GM21576 (cell line): ENCODE measurements around the gene ASB14.

Source experiments
- ATAC-seq: cut with Tn5 transposase; IDR thresholded peaks from one replicate; pipeline ENCODE4 v1.9.1; 2021; ENCODE audit warnings: mild to moderate bottlenecking, moderate library complexity; ENCODE audit not compliant: unreplicated experiment

Gene ASB14

DNA sequence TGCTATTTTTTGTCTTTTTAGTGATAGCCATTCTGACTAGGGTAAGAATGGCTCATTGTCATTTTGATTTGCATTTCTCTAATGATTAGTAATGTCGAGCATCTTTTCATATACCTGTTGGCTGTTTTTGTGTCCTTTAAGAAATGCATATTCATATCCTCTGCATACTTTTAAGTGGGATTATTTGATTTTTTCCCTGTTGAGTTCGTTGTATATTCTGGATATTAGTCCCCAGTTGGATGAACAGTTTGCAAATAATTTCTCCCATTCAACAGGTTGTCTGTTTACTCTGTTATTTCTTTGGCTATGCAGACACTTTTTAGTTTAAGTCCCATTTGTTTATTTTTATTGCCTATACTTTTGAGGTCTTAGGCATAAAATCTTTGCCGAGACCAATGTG, 30.6 kb downstream of the ASB14 start:
- ATAC-seq = no peak

DNA sequence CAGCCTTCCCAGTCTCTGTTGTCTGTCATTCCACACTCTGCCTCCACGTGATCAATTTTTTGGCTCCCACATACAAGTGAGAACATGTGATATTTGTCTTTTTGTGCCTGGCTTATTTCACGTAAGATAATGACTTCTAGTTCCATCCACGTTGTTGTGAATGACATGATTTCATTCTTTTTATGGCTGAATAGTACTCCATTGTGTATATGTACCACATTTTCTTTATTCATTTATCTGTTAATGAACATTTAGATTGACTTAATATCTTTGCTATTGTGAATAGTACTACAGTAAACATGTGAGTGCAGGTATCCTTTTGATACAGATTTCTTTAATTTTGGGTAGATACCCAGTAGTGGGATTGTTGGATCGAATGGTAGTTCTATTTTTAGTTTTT, 31.4 kb downstream of the ASB14 start:
- ATAC-seq = no peak

DNA sequence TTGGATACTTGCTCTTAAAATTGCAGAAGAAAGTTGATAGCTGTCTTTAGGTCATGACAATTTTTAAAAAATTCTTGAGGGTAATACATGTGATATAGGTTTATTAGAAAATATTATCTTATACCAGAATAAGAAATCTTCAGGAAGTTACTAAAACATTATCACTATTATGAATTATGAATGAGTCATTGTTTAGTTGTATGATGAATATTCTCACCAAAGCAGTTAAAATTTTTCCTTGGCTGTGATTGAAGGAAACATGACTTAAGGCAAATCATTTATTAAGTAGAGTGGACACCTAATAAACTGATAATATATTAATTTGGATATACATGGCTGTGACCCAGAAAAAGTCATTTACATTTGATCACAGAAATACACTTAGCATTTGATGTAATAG, 34.8 kb downstream of the ASB14 start:
- no peak for ATAC-seq

DNA sequence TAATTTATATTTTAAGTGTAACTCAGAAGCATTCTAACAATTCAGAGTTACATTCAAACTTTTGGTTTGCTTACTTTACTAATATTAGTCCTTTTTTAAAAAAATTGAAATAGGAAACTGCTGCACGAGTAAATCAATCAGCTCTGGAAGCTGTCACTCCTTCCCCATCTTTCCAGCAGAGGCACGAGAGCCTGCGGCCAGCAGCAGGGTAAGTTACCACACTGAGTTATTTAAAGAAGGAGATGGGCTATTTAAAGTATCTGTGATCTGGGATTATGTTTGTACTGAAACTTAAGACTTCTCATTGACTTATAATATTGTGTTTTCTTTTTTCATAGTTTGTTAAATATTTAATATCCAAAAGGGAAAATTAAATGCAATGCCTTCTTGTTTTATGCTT, 35.6 kb downstream of the ASB14 start:
- ATAC-seq = no peak

DNA sequence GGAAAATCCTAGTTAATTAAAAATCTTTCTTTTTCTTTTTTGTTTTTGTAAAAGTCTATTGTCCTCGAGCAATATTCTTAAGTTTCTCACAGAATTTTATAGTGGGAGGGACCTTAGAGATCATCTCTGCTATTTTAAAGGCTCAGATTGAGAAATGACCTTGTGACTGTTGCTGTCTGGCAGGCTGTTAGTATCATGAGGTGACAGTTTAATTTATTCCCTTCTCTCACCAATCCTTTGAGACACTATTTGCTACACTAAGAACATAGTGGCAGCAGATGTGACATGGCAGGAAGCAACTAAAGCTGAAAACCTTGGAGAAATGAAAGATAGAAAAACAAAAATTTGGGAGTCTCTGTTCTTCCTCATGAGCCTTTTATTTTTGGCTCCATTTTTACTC, 40.1 kb downstream of the ASB14 start:
- no peak for ATAC-seq

DNA sequence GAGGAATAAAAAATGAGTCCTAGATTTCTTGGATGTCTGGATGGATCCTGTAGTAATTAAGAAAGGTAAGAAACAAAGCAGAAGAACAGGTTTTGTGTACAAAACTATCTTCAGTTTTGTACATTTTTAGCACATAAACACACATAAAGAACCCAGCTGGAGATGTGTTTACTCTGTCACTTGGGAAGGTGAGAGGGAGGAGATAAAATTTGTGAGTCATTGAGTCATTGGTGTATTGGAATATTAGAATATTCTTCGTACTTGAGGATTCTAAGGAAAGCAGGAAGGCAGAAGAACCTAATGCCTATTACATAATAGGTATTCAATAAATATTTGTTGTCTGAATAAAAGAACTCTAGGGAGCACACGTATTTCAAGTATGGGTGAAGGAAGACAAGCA, 47.5 kb downstream of the ASB14 start:
- no peak for ATAC-seq

DNA sequence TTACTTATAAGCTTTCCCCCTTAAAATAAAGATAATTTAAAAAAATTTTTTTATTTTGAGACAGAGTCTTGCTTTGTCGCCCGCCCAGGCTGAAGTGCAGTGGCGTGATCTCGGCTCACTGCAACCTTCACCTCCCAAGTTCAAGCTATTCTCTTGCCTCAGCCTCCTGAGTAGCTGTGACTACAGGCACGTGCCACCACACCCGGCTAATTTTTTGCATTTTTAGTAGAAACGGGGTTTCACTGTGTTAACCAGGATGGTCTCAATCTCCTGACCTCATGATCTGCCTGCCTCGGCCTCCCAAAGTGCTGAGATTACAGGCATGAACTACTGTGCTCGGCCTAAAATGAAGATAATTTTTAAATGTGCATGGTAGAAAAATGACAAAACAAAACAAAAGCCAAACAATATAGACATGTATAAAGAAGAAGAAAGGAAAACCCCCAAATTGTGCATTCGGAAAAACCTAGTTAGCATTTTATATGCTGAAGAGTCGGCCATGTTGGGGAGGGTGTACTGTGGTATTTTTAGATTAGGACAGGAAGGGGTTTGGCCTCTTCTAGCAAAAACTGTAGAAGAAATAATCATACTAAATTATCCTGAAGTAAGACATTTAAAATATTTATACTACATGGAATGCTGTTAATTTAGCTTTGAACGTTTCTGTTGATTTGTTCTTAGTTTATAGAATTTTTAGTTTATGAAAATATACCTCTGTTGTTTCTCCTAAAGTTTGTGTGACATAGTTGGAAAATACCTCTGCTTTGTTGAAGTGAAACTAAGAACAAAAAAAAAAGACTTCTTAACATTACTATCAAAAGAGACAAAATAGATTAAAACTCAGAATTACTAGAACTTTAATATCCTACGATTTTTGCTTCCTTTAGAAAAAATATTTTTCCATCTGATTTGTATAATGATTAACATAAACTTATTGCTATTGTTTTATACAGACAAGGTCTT, 57.6 kb downstream of the ASB14 start:
- ATAC-seq = peak; percentile 55

DNA sequence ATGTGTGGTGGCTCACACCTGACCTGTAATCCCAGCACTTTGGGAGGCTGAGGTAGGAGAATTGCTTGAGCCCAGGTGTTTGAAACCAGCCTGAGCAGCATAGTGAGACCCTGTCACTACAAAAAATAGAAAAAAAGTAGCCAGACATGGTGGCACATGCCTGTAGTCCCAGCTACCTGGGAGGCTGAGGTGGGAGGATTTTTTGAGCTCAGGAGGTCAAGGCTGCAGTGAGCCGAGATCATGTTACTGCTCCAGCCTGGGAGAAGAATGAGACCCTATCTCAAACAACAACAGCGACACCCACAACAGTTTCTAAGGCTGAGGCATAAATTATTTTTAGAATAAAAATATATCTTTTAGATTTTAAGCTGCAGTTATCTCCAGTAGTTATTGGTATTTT, 58.7 kb downstream of the ASB14 start:
- no peak for ATAC-seq

DNA sequence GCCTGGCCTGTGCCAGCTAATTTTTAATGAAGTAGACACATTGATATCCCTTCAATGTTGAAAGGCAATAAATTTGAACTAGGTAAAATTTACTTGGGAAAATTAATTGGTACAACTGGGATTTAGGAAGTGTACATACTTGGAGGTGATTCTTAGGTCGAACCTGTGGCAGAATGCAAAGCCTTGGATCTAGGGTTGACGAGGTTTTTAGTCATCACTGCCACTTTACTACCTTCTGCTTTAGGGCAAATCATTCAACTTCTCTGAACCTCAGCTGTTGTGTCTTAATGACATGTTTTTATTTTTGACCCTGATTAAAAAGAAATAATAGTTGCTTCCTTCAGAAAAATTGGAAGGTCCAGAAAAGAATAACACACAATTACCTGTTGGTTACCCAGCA, 62.5 kb downstream of the ASB14 start:
- ATAC-seq = no peak

DNA sequence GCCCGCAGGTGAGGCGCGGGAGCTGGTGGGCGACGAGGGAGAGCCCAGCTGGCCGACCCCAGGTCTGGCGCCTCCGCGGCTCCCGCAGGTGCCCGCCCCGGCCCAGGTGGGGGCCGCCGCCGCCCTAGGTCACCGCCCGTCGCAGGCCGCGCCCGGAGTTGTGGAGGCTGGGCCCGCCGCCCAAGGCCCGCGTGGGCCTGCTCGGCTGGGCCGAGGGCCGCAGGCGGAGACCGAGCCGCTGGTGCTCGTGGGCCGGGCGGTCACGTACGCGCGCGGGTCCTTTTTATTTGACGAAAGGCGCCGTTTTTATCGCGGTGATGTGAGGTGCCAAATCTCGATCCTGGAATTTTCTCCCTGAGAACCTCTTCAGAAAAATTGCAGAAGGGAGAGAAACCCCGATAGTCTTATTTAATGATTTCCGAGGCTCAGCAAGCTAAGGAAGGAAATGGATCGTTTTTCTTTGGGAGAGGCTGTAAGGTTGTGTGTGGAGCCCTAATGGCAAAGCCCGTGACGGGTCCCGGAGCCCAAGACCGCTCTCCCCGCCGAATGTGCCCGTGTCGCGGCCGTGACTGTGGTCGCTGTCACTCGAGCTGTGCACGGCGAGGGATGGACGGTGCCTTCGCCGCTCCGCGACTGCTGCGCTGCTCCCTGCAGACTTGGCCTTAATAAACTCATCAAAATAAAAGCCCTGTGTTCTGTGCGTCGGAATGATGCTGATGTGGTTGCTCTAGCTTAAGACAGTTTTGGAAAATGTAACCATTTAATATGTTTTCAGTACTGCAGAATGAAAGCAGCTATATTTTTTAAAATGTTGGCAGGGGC, 64.3 kb downstream of the ASB14 start:
- ATAC-seq = peak; percentile 34

DNA sequence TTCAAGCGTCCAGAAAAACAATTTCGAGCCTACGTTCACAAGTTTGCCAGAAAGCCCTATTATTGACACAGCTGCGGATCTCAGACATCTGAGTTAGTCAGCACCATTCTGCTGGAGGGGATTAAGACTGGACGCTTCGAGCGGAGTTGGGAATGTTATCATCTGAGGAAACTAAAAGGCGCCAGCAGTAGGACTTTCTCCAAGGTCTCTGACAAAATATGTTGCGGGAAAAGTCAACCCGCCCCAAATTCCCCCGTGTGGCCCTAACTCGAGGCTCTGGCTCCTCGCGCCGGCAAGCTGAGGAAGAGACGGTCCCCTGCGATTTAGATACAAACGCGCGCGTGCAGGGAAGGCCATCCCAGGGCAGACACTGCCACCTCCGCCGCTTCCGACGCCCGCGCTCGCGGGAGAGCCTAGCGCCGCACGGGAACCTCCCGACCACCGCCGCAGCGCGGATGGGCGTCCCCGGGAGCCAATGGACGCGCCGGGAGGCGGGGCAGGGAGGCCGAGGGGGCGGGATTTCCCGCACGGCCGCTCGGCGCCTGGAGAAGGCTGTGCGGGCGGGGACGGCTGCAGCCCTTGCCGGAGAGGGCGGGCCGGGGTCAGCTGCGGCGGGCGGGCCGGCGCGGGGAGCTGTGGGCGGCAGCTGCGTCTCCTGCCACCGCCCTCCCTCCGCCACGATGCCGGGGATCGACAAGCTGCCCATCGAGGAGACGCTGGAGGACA, 65.1 kb downstream of the ASB14 start, which contains the start of gene APPL1:
TSS of gene APPL1 (plus strand) at position 526 of the 726 bp plus-strand sequence. CDS start at position 681, 155 bp downstream.
- peak; percentile 88 for ATAC-seq

DNA sequence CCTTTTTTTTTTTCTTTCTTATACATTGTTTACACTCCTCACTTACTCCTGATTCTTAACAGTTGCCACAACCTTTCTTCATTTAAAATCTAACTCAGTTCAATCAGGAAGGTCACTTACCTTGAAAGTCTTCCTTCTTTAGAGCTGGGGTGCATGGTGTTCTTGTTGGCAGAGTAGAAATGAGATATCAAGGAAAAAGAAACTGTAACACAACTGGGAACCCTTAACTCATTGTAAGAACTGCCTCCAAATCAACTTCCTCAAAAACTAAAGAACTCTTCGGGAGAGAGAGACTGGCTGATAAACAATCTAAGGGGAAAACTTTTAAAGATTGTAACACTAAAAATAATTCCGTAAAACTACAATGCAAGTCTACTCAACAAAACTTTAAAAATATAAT, 66.3 kb downstream of the ASB14 start:
- no peak for ATAC-seq

DNA sequence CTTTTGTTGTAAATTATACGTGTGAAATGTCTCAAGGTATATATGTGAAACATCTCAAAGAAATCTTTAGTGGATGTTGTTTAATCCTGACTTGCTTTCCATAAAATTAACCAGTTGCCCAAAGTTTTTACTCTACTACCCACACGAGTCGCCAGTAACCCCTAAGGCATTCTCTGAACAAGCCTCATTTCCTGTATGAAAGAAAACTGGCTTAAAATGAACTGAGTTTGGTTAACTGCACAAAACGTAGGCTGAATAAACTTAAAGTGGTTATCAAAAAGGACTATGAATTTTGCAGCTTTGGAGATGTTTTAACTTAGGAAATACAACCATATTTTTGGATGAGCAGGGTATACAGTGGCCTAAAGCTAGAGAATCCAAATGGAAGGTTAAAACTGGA, 67.6 kb downstream of the ASB14 start:
- no peak for ATAC-seq

DNA sequence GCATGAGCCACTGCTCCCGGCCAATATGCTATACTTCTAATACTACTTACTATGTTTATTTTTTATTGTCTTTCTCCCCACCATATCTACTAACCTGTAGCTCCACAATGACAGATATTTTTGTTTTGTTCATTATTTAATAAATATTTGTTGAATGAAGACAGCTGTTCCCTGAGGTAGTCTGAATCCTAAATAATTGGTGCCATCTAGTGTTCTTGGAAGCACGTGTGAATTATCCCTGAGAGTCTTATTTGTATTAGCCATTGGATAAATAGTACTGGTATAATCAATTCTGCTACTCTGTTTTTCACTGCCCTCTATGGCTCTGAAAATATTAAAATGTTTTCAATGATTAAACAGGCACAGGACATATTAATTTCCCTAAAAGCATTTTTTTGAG, 70.6 kb downstream of the ASB14 start:
- ATAC-seq = no peak
